GM10266 (cell line): ENCODE results near the gene ATRIP.

Experiments used
- DNase-seq: peaks from one replicate; pipeline ENCODE4 v3.0.0; 2012; ENCODE audit errors: extremely low spot score
- CTCF ChIP-seq: IDR thresholded peaks from 2 replicates; pipeline ENCODE4 v1.5.1; 2012; ENCODE audit warnings: mild to moderate bottlenecking, low read depth; ENCODE audit not compliant: control insufficient read depth, insufficient read depth; ENCODE audit errors: missing control alignments

ATRIP gene

GRCh38 chr3:48446425-48447193 is at the start of gene ATRIP:
Gene ATRIP, plus strand, starts transcription at chr3:48446737. Its CDS starts 109 bp downstream, at chr3:48446846.
- peak; percentile 95 for DNase-seq
- TF ChIP-seq CTCF, result no peak

GRCh38 chr3:48397767-48398681 is 48.5 kb upstream of the ATRIP start:
- DNase-seq, result no peak
- TF ChIP-seq CTCF, result no peak

GRCh38 chr3:48398701-48399386 is 47.7 kb upstream of the ATRIP start:
- no peak for DNase-seq
- TF ChIP-seq CTCF, result no peak

GRCh38 chr3:48399387-48400172 is 47.0 kb upstream of the ATRIP start:
- TF ChIP-seq CTCF, result no peak
- DNase-seq, result peak; percentile 4

GRCh38 chr3:48400824-48401433 is 45.6 kb upstream of the ATRIP start:
- TF ChIP-seq CTCF, result peak; percentile 78
- peak; percentile 83 for DNase-seq

- peak; percentile 12 for DNase-seq
These were observed 45.1 kb upstream of the ATRIP start for GRCh38 chr3:48401434-48401901.
